HepG2 (cell line): Measurements from ENCODE around the gene ERC1. TPM values are rescaled to one million over a fixed set of nuclear protein-coding genes. Genes with fewer than 3 reads are reported as not detected.

Experiments used
- ARID4A ChIP-seq: sonication (generic); formaldehyde crosslinking; IDR thresholded peaks from 2 replicates; pipeline ENCODE4 v1.5.0; 2020; ENCODE audit warnings: mild to moderate bottlenecking, missing genetic modification reagents, borderline replicate concordance
- EP300 ChIP-seq, 3 experiments: sonication (generic) in 1 of 3; formaldehyde crosslinking in 1 of 3; IDR thresholded peaks; 2 replicates each; pipeline versions ENCODE4 v1.5.1 to v1.6.1; 2011 to 2020; ENCODE audit warnings: low read depth in 2 of 3, low read length in 2 of 3, borderline replicate concordance in 1 of 3, improper control_type of control experiment in 1 of 3, mild to moderate bottlenecking in 1 of 3, missing genetic modification reagents in 1 of 3, moderate library complexity in 1 of 3
- GLMP ChIP-seq: sonication (generic); formaldehyde crosslinking; IDR thresholded peaks from 2 replicates; pipeline ENCODE4 v1.9.0; 2021; ENCODE audit warnings: missing genetic modification reagents, mild to moderate bottlenecking, borderline replicate concordance
- HDAC2 ChIP-seq: sonication (generic); formaldehyde crosslinking; IDR thresholded peaks from 2 replicates; pipeline ENCODE4 v1.4.0; 2020; ENCODE audit warnings: missing genetic modification reagents
- LRRFIP1 ChIP-seq: sonication (generic); formaldehyde crosslinking; conservative IDR thresholded peaks from 2 replicates; pipeline ENCODE4 v1.4.0; 2020; ENCODE audit warnings: missing genetic modification reagents
- MEIS2 ChIP-seq: sonication (generic); formaldehyde crosslinking; IDR thresholded peaks from 2 replicates; pipeline ENCODE4 v1.9.0; 2021; ENCODE audit warnings: mild to moderate bottlenecking, missing genetic modification reagents
- NAIF1 ChIP-seq: sonication (generic); formaldehyde crosslinking; IDR thresholded peaks from 2 replicates; pipeline ENCODE4 v1.5.0; 2020; ENCODE audit warnings: mild to moderate bottlenecking, missing genetic modification reagents, borderline replicate concordance
- PHB2 ChIP-seq: fragments of 450-650 bp; IDR thresholded peaks from 2 replicates; pipeline ENCODE4 v1.6.1; 2018; ENCODE audit not compliant: partially characterized antibody
- PLRG1 ChIP-seq: fragments of 450-650 bp; conservative IDR thresholded peaks from 2 replicates; pipeline ENCODE4 v1.6.1; 2016
- POGZ ChIP-seq: sonication (generic); formaldehyde crosslinking; IDR thresholded peaks from 2 replicates; pipeline ENCODE4 v1.4.0; 2020; ENCODE audit warnings: mild to moderate bottlenecking, missing genetic modification reagents
- RBFOX2 ChIP-seq: fragments of 200-400 bp; formaldehyde crosslinking; IDR thresholded peaks from 2 replicates; pipeline ENCODE4 v1.6.1; 2017; ENCODE audit warnings: low read depth, mild to moderate bottlenecking, low read length
- WIZ ChIP-seq: sonication (generic); formaldehyde crosslinking; IDR thresholded peaks from 2 replicates; pipeline ENCODE4 v1.5.1; 2020; ENCODE audit warnings: mild to moderate bottlenecking, missing genetic modification reagents
- ZFY ChIP-seq: sonication (generic); formaldehyde crosslinking; IDR thresholded peaks from 2 replicates; pipeline ENCODE4 v1.4.0; 2020; ENCODE audit warnings: missing genetic modification reagents
- ZNF24 ChIP-seq: fragments of 450-650 bp; IDR thresholded peaks from 2 replicates; pipeline ENCODE4 v1.6.1; 2017; ENCODE audit warnings: antibody characterized with exemption, mild to moderate bottlenecking
- ZNF570 ChIP-seq: sonication (generic); formaldehyde crosslinking; IDR thresholded peaks from 2 replicates; pipeline ENCODE4 v1.4.0; 2020; ENCODE audit warnings: mild to moderate bottlenecking, missing genetic modification reagents, borderline replicate concordance
- ZNF7 ChIP-seq: IDR thresholded peaks from 2 replicates; pipeline ENCODE4 v1.6.1; 2016; ENCODE audit warnings: missing biosample characterization, missing genetic modification reagents
- ZNF703 ChIP-seq: sonication (generic); formaldehyde crosslinking; IDR thresholded peaks from 2 replicates; pipeline ENCODE4 v1.5.1; 2020; ENCODE audit warnings: missing genetic modification reagents, mild to moderate bottlenecking, moderate library complexity, borderline replicate concordance
- ZSCAN25 ChIP-seq: sonication (generic); formaldehyde crosslinking; IDR thresholded peaks from 2 replicates; pipeline ENCODE4 v1.8.0; 2022; ENCODE audit warnings: mild to moderate bottlenecking, missing genetic modification reagents
- ZXDC ChIP-seq: sonication (generic); formaldehyde crosslinking; IDR thresholded peaks from 2 replicates; pipeline ENCODE4 v1.5.0; 2020; ENCODE audit warnings: mild to moderate bottlenecking, missing genetic modification reagents
- polyA plus RNA-seq, 8 experiments: library from polyadenylated mRNA; depleted of rRNA in 3 of 8; stranded (reverse) in 7 of 8; unstranded in 1 of 8; fragments of >200 nt; fragmentation: Illumina TruSeq in 4 of 8; extraction: Trizol in 4 of 8; gene quantifications; 2 replicates each; pipeline versions ENCODE4 v1.2.1 to v1.2.3, GENCODE V29; 2011 to 2016; ENCODE audit warnings: low read depth in 4 of 8, missing spikeins in 1 of 8, mixed read lengths in 1 of 8; ENCODE audit not compliant: insufficient read depth in 1 of 8
- total RNA-seq, 5 experiments: library from RNA; depleted of rRNA; stranded (reverse); fragments of >200 nt; fragmentation: Illumina TruSeq; extraction: Trizol; gene quantifications; 2 replicates each; pipeline ENCODE4 v1.2.3, GENCODE V29; 2016; ENCODE audit warnings: low read depth in 1 of 5

The ERC1 gene
- total and polyA plus RNA-seq, 2 of the 13 experiments (the other 11 are each of a cell fraction or from before 2014, with no cell fraction given), result 6.1 to 12.4 TPM

GRCh38 chr12:1054117-1054870 is 63.3 kb downstream of the ERC1 start (continued):
- TF ChIP-seq LRRFIP1 (CRISPR knock-in tag), result no peak
- no peak for TF ChIP-seq MEIS2 (CRISPR knock-in tag)
- no peak for TF ChIP-seq ZNF703 (CRISPR knock-in tag)
- TF ChIP-seq ARID4A (CRISPR knock-in tag), result no peak
- no peak for TF ChIP-seq PLRG1
- no peak for TF ChIP-seq PHB2
- TF ChIP-seq ZNF7, result no peak
- TF ChIP-seq EP300 (IDR thresholded peaks at IDR 0.05; ENCODE audit: low read depth in 2 of 2, low read length in 2 of 2), result peak in 1 of 2 experiments; percentile 40; a peak in 1 of 4 replicates
- TF ChIP-seq EP300 (CRISPR knock-in tag; IDR thresholded peaks at IDR 0.05; ENCODE audit: borderline replicate concordance), result peak; percentile 15; the same call in 1 of the 2 replicates
- no peak for TF ChIP-seq ZNF570 (CRISPR knock-in tag)
- no peak for TF ChIP-seq ZSCAN25 (CRISPR knock-in tag)
- no peak for TF ChIP-seq RBFOX2
- TF ChIP-seq ZNF24, result no peak
- no peak for TF ChIP-seq WIZ
- TF ChIP-seq ZFY (CRISPR knock-in tag), result no peak
- TF ChIP-seq HDAC2 (CRISPR knock-in tag), result no peak; the same call in 1 of the 2 replicates
- 0 out of 2 replicates have a peak, but pooled peaks have one; percentile 17 for TF ChIP-seq POGZ
- no peak for TF ChIP-seq ZXDC
- no peak for TF ChIP-seq GLMP (CRISPR knock-in tag)
- no peak for TF ChIP-seq NAIF1 (CRISPR knock-in tag)
